ENCODE data around the gene RTP3.
A peak's percentile ranks its signal among the peaks of the same experiment; 100 is the strongest.
"Not testable (repeated sequence)": the region's sequence is repeated elsewhere in the genome, so short reads cannot be mapped to it uniquely, and the experiment has no call there.

RTP3 gene

DNA sequence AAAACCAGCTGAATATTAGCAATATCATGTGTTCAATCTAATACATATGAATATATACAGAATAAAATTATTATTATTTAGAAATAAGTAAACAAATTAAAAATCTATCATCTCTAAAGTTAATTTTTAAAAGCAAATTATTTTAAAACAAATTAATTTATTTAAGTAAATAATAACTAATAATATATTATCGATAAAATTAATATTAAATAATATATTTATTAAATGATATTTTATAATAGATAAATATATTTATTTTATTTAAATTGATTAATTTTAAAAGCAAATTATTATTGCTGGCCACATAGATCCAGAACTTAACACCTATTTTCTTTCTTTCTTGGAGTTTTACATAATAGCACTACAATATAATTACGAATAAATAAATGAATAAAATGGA lies 22.2 kb downstream of the RTP3 start:
- DNase-seq (ENCODE audit: low spot score), result no peak

DNA sequence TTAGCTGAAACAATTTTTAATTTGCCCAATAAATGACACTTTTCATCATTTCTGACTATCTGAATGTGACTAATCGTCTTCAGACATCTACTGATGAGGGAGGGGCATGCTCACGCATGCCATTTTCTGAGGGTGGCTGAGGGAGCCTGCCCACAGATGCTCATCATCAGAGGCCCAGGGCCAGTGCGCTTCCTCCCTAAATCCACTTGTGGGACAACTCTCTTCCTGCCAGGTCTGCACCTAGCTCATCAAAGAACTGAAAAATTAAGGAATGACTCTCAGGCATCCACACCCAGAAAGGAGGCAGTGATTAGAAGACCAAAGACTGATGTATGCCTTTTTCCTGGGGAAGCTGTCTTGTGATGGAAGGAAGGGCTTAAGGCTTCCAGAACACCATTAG lies 22.8 kb downstream of the RTP3 start:
- no peak for DNase-seq (ENCODE audit: low spot score)

DNA sequence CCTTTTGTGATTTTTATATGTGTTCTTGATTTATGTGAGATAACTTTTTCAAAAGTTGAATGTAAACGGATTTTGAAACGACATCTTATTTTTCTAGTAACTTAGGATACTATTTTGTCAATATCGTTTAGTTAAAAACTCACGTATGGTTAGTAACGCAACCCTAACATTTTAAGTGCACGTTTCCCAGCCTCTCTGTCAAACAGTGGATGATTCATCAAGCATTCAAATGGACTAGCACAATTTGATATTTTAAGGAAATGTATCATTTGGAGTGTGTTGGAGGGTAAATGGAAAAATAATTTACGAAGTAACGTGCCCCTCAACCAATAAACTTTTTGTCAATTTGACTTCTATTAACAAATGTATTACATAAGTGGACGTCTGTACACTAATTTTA lies 23.3 kb downstream of the RTP3 start:
- DNase-seq (ENCODE audit: low spot score), result no peak

DNA sequence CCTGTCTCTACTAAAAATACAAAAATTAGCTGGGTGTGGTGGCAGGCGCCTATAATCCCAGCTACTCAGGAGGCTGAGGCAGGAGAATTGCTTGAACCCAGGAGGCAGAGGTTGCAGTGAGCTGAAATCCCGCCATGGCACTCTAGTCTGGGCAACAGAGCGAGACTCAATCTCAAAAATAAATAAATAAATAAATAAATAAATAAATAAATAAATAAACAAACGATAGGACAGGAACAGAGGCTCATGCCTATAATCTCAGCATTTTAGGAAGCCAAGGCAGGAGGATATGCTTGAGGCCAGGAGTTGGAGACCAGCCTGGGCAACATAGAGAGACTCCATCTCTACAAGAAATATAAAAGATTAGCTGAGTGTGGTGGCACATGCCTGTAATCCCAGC lies 24.4 kb downstream of the RTP3 start:
- not testable (repeated sequence) for DNase-seq (ENCODE audit: low spot score)

DNA sequence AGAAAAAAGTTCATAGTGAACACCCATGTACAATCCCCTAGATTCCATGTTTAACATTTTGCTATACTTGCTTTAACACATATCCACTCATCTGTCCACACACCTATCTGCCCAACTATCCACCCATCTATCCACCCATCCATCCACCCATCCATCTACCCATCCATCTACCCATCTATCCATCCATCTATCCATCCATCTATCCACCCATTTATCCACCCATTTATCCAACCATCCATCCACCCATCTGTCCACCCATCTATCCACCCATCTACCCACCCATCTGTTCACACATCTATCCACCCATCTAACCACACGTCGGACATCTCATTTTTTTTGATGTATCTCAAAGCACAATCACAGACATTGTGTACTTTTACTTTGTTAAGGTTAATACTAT lies 25.8 kb downstream of the RTP3 start:
- DNase-seq (ENCODE audit: low spot score), result no peak

DNA sequence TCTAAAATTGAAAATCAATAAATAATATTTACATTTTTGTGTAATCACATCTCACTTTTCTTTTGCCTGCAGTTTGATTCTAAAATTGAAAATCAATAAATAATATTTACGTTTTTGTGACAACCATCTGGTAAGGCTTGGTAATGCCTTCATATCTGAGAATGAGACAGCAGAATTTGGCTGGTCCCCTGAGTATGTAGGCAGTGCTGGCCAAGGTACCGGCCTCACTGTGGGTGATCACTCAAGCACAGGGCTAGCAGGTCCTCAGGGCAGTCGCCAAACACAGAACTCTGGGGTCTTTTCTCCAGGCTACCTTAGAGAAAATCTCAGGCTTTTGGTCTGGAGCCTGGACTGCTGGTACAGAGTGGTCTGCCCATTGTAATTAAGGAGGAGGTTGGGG lies 26.2 kb downstream of the RTP3 start:
- DNase-seq (ENCODE audit: low spot score), result no peak

- no peak for DNase-seq (ENCODE audit: low spot score)
Observed at GRCh38 chr3:46524832-46525231, 27.1 kb downstream of the RTP3 start.

DNA sequence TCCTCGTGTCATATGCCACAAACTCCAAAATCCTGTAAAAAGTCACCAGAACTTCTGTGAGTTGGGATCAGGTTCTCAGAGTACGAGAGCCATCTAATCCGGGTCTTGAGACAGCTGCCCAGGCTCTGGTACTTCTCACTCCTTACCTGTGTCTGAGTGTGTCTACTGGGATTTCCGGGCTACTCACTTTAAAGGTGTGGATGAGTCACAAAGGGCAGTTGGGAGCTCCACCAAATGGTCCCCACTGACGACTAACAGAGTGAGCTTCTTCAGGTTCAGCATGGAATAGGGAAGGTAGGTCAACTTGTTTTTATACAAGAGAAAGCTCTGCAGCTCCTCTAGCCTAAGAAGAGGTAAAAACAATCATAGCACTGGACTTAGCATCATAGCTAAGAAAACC lies 29.5 kb downstream of the RTP3 start:
- DNase-seq (ENCODE audit: low spot score), result no peak

- DNase-seq (ENCODE audit: low spot score), result no peak
Observed at GRCh38 chr3:46533091-46533490, 35.3 kb downstream of the RTP3 start.

DNA sequence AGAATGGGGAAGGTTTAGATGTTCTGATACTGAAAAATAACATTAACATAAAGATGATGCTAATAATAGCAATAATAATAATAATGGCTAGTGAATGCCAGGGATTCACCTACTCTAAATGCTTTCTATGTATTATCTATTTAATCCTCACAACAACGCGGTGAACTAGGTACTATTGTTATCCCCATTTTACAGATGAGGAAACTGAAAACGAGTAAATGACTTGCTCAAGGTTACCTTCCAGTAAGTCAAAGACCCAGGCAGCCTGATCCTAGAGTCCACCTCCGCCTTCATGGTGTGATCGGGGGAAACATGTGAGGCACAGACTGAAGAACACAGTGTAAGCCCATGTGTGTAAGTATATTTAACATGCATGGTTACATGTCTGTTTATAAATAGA lies 38.0 kb downstream of the RTP3 start:
- no peak for DNase-seq (ENCODE audit: low spot score)

DNA sequence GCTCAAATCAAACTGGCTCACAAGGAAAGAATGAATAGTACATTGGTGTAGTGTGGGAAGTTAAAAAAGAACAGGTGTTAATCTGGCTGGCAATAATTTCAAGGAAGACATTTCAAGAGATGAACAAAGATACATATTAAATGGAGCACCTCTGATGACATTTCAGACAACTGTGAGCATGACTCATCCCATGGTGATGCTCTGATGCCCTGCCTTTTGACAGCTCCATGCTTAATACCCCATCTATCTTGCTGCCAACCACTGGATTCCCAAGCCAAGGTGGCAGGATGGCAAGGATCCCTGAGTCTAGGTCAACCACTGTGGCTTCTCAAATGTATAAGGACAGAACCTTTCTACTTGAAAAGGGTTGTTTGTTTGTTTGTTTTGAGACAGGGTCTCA lies 39.0 kb downstream of the RTP3 start:
- DNase-seq (ENCODE audit: low spot score), result no peak

DNA sequence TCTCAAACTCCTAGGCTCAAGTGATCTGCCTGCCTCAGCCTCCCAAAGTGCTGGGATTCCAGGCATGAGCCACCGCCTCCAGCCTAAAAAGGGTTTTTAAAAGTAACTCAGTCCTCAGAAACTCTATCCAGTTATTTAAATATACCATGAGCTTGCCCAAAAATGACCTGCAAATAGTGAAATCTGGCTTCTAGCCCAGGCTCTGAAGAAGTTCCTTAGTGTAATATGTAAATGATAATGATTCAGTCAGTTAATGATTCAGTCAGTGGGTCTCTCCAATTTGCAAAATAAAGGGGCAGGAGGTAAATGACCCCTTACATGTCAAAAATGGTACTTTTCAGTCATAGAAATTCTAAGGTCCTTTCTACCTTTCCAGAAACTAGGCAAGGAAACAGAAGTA lies 39.5 kb downstream of the RTP3 start:
- no peak for DNase-seq (ENCODE audit: low spot score)

GRCh38 chr3:46537779-46538178 lies 40.0 kb downstream of the RTP3 start:
- no peak for DNase-seq (ENCODE audit: low spot score)

DNA sequence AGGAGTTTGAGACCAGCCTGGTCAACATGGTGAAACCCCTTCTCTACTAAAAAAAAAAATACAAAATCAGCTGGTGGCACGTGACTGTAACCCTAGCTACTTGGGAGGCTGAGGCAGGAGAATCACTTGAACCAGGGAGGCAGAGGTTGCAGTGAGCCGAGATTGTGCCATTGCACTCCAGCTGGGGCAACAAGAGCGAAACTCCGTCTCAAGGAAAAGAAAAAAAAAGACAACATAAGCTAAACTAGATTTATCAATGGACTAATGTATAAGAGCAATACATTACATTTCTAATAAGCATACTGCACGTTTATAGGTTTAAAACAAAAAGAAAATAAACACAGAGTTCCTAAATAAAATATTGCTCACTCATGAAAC lies 40.6 kb downstream of the RTP3 start:
- not testable (repeated sequence) for DNase-seq (ENCODE audit: low spot score)

DNA sequence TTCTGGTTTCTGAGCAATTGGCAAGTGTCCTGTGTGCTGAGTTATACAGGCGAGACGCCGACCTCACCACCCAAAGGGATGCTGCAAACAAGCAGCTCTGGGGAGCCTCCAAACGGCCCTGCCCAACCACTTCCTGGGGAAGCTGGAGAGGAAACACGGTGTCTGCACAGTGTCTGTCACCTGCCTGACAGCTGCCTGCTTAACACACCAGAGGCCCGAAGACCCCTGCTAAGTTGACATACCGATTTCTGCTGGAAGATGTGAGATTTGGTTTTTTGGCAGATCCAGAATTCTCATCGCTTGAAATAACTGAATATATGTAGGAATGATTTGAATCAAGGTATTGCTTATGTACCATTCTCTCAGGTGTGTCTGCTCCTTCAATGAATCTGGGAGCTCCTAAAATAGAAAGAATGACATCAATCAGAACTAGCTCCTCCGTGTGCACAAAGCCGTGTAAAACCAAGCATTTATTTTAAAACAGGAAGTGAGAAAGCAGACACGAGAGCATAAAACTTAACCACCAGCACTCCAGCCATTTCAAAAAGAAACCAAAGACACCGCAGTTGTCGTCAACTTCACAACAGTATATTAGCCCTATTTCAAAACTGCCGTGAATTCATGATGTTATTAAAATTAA lies 41.1 kb downstream of the RTP3 start:
- DNase-seq (ENCODE audit: low spot score), result peak; percentile 78

DNA sequence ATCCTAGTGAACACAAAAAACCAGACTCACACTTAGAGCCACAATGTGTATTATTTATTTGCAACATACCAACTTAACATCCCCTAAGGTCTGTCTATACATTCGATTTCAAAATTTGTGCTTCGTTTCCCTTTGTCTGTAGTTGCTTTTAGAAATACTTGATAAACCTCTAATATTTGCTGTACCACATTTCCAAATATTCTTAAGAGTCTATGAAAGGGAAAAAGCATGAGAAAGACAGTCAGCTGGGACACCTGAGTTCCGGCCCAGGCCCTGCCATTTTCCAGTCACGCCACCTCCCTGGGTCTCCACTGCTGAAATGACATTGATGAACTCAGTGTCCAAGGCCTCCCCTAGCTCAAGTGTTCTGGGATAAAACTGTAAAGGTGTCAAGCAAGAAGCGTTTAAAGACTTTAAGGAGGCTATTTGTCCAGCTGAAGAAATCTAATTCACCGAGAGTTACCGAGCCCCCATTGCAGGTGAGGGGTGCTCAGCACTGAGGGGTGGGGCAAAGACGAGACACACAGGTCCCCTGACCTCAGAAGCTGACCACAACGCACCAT lies 41.7 kb downstream of the RTP3 start:
- no peak for DNase-seq (ENCODE audit: low spot score)

DNA sequence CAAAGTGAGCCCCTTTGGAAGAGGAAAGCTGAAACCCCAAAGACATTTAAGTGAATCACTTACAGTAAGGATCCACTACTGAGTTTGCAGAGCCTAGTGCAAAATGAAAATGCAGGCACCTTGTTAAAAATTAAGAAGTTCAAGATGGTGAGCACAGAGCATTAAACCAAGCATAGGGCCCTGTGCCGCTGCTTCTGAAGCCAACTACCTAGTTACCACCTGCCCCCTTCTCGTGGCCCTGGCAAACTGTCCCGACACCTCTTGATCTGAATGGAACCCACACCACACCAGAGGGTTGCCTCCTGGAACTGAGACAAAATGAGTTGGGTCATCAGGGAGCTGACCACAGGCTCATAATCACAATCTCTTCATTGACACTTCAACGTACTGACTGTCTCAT lies 42.8 kb downstream of the RTP3 start:
- no peak for DNase-seq (ENCODE audit: low spot score)

- DNase-seq (ENCODE audit: low spot score), result no peak
Observed at GRCh38 chr3:46541835-46542234, 44.1 kb downstream of the RTP3 start.

DNA sequence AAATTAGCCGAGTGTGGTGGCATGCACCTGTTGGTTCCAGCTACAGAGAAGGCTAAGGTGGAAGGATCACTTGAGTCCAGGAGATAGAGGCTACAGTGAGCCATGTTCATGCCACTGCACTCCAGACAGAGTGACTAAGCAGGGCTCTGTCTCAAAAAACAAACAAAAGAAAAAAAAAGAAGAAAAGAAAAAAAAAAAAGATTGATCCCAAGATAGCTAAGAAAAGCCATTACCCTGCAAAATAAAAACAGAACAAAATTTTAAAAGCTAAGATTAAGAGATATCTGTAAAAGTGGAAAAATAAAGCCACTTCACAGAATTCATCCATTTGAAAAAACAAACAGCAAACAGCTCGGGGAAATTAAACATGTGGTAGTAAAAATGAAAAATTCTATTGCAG lies 44.6 kb downstream of the RTP3 start:
- DNase-seq (ENCODE audit: low spot score), result no peak

GRCh38 chr3:46542801-46543201 lies 45.0 kb downstream of the RTP3 start:
- DNase-seq (ENCODE audit: low spot score), result no peak

GRCh38 chr3:46544771-46545503 lies 47.2 kb downstream of the RTP3 start:
- DNase-seq (ENCODE audit: low spot score), result no peak

GRCh38 chr3:46545818-46546630 lies 48.2 kb downstream of the RTP3 start:
- DNase-seq (ENCODE audit: low spot score), result no peak

GRCh38 chr3:46546896-46547440 lies 49.2 kb downstream of the RTP3 start:
- DNase-seq (ENCODE audit: low spot score), result no peak

Data from AG20443 (cell line).